Panc1 (cell line): ENCODE results near the gene OGDH.

ENCODE experiments used
- POLR2AphosphoS5 ChIP-seq: IDR thresholded peaks from 2 replicates; pipeline ENCODE4 v1.6.1; 2012; ENCODE audit warnings: mild to moderate bottlenecking, low read depth, low read length, moderate library complexity
- SIN3A ChIP-seq: IDR thresholded peaks from 2 replicates; pipeline ENCODE4 v1.6.1; 2012; ENCODE audit warnings: low read depth, mild to moderate bottlenecking, low read length, moderate library complexity, borderline replicate concordance; ENCODE audit not compliant: insufficient read depth
- TCF7L2 ChIP-seq: IDR thresholded peaks from 2 replicates; pipeline ENCODE4 v1.6.1; 2011; ENCODE audit warnings: mild to moderate bottlenecking, low read depth, low read length, inconsistent platforms
- TF ChIP-seq, protein P1 (sequence below): fragments of 450-650 bp; IDR thresholded peaks from 2 replicates; pipeline ENCODE4 v1.5.1; 2017; ENCODE audit warnings: mild to moderate bottlenecking
- TF ChIP-seq, protein P2 (sequence below), 2 experiments: IDR thresholded peaks; 2 replicates each; pipeline ENCODE4 v1.6.1; 2011 to 2012; ENCODE audit warnings: low read depth in 2 of 2, control low read depth in 1 of 2, low read length in 1 of 2, mild to moderate bottlenecking in 1 of 2, moderate library complexity in 1 of 2; ENCODE audit not compliant: insufficient read depth in 1 of 2

DNA sequence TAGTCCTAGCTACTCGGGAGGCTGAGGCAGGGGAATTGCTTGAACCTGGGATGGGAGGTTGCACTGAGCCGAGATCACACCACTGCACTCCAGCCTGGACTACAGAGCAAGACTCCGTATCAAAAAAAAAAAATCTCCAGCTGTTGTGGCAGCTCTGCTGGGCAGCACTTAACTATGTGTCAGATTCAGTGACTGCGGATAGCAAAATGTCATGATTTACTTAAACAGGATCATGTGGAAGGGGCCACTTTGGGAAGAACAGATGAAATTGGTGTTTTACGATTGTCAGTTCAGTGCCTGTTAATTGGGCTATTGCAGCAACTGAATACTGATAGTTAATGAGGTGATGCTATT lies 15.3 kb downstream of the OGDH start:
- TF ChIP-seq, protein P1, sequence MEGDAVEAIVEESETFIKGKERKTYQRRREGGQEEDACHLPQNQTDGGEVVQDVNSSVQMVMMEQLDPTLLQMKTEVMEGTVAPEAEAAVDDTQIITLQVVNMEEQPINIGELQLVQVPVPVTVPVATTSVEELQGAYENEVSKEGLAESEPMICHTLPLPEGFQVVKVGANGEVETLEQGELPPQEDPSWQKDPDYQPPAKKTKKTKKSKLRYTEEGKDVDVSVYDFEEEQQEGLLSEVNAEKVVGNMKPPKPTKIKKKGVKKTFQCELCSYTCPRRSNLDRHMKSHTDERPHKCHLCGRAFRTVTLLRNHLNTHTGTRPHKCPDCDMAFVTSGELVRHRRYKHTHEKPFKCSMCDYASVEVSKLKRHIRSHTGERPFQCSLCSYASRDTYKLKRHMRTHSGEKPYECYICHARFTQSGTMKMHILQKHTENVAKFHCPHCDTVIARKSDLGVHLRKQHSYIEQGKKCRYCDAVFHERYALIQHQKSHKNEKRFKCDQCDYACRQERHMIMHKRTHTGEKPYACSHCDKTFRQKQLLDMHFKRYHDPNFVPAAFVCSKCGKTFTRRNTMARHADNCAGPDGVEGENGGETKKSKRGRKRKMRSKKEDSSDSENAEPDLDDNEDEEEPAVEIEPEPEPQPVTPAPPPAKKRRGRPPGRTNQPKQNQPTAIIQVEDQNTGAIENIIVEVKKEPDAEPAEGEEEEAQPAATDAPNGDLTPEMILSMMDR: no peak
- TF ChIP-seq TCF7L2 (no peak), POLR2AphosphoS5 (no peak), SIN3A (no peak)
- TF ChIP-seq, protein P2, sequence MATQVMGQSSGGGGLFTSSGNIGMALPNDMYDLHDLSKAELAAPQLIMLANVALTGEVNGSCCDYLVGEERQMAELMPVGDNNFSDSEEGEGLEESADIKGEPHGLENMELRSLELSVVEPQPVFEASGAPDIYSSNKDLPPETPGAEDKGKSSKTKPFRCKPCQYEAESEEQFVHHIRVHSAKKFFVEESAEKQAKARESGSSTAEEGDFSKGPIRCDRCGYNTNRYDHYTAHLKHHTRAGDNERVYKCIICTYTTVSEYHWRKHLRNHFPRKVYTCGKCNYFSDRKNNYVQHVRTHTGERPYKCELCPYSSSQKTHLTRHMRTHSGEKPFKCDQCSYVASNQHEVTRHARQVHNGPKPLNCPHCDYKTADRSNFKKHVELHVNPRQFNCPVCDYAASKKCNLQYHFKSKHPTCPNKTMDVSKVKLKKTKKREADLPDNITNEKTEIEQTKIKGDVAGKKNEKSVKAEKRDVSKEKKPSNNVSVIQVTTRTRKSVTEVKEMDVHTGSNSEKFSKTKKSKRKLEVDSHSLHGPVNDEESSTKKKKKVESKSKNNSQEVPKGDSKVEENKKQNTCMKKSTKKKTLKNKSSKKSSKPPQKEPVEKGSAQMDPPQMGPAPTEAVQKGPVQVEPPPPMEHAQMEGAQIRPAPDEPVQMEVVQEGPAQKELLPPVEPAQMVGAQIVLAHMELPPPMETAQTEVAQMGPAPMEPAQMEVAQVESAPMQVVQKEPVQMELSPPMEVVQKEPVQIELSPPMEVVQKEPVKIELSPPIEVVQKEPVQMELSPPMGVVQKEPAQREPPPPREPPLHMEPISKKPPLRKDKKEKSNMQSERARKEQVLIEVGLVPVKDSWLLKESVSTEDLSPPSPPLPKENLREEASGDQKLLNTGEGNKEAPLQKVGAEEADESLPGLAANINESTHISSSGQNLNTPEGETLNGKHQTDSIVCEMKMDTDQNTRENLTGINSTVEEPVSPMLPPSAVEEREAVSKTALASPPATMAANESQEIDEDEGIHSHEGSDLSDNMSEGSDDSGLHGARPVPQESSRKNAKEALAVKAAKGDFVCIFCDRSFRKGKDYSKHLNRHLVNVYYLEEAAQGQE (IDR thresholded peaks at IDR 0.05; ENCODE audit: insufficient read depth in 1 of 2, low read depth in 2 of 2, low read length in 1 of 2): no peak
